HEK293T (cell line): ENCODE data around the gene ACOD1.

Source experiments
- BHLHE40 ChIP-seq: fragments of 450-650 bp; IDR thresholded peaks from 2 replicates; pipeline ENCODE4 v1.6.1; 2016; ENCODE audit warnings: mild to moderate bottlenecking, moderate library complexity, borderline replicate concordance
- ELF4 ChIP-seq: fragments of 450-650 bp; IDR thresholded peaks from 2 replicates; pipeline ENCODE4 v1.6.1; 2017; ENCODE audit warnings: antibody characterized with exemption
- FOXA1 ChIP-seq: fragments of 450-650 bp; IDR thresholded peaks from 2 replicates; pipeline ENCODE4 v1.6.1; 2016; ENCODE audit warnings: mild to moderate bottlenecking
- FOXK2 ChIP-seq: fragments of 450-650 bp; IDR thresholded peaks from 2 replicates; pipeline ENCODE4 v1.6.1; 2016; ENCODE audit warnings: mild to moderate bottlenecking
- FOXM1 ChIP-seq: fragments of 450-650 bp; IDR thresholded peaks from 2 replicates; pipeline ENCODE4 v1.6.1; 2017; ENCODE audit warnings: mild to moderate bottlenecking, borderline replicate concordance
- HDGF ChIP-seq: fragments of 450-650 bp; IDR thresholded peaks from 2 replicates; pipeline ENCODE4 v1.6.1; 2017; ENCODE audit warnings: antibody characterized with exemption, borderline replicate concordance
- L3MBTL2 ChIP-seq: fragments of 450-650 bp; conservative IDR thresholded peaks from 2 replicates; pipeline ENCODE4 v1.6.1; 2016; ENCODE audit warnings: mild to moderate bottlenecking
- NFRKB ChIP-seq: fragments of 450-650 bp; IDR thresholded peaks from 2 replicates; pipeline ENCODE4 v1.6.1; 2016; ENCODE audit warnings: mild to moderate bottlenecking, moderate library complexity
- PKNOX1 ChIP-seq: fragments of 450-650 bp; IDR thresholded peaks from 2 replicates; pipeline ENCODE4 v1.6.1; 2016
- SP1 ChIP-seq: fragments of 450-650 bp; IDR thresholded peaks from 2 replicates; pipeline ENCODE4 v1.6.1; 2017
- SUZ12 ChIP-seq: fragments of 450-650 bp; IDR thresholded peaks from 2 replicates; pipeline ENCODE4 v1.6.1; 2016; ENCODE audit warnings: mild to moderate bottlenecking
- TARDBP ChIP-seq: fragments of 450-650 bp; IDR thresholded peaks from 2 replicates; pipeline ENCODE4 v1.6.1; 2016
- ZNF384 ChIP-seq: fragments of 450-650 bp; IDR thresholded peaks from 2 replicates; pipeline ENCODE4 v1.6.1; 2016

- TF ChIP-seq NFRKB (no peak), BHLHE40 (no peak), TARDBP (no peak), SP1 (no peak), FOXM1 (no peak), L3MBTL2 (no peak), ZNF384 (no peak), ELF4 (no peak), FOXK2 (no peak), FOXA1 (no peak), SUZ12 (no peak), HDGF (no peak), PKNOX1 (no peak)
Measured at GRCh38 chr13:76913898-76914297, 34.4 kb upstream of the ACOD1 start.
